Testis (tissue), 2 donors: ENCODE measurements around the gene CD83.

Experiments
- CTCF ChIP-seq, 3 experiments: fragments of 450-650 bp in 2 of 3; fragments of 200-600 bp in 1 of 3; sonication (generic) in 1 of 3; IDR thresholded peaks; one replicate each; pipeline ENCODE4 v1.5.1; 2016 to 2019; ENCODE audit warnings: antibody characterized with exemption in 3 of 3, mild to moderate bottlenecking in 2 of 3, moderate library complexity in 1 of 3
- POLR2A ChIP-seq: fragments of 450-650 bp; IDR thresholded peaks from one replicate; pipeline ENCODE4 v1.6.1; 2017; ENCODE audit warnings: antibody characterized with exemption, mild to moderate bottlenecking, moderate library complexity

- TF ChIP-seq CTCF (IDR thresholded peaks at IDR 0.05), result no peak
- TF ChIP-seq POLR2A, result no peak
These were observed 24.5 kb downstream of the CD83 start for GRCh38 chr6:14142063-14142450.
